Neural cell (in vitro differentiated cells): ENCODE measurements around the gene DCST1. TPM values are rescaled to one million over a fixed set of nuclear protein-coding genes. Genes with fewer than 3 reads are reported as not detected.

Source experiments
- H2AFZ ChIP-seq: fragments of 200-600, 300-800 bp; sonication (generic), shearing (Covaris generic); 2 replicates; pipeline ENCODE4 v1.6.0; 2014; ENCODE audit warnings: low read depth, mild to moderate bottlenecking, antibody characterized with exemption, low read length, moderate library complexity
- H3F3A ChIP-seq: fragments of 200-600 bp; shearing (Covaris generic); 2 replicates; pipeline ENCODE4 v1.6.1; 2016; ENCODE audit warnings: mild to moderate bottlenecking, moderate library complexity, mixed read lengths, antibody characterized with exemption, low read length; ENCODE audit not compliant: insufficient read depth, poor library complexity, severe bottlenecking
- H3K27ac ChIP-seq: fragments of 200-600, 300-800 bp; sonication (generic), shearing (Covaris generic); 2 replicates; pipeline ENCODE4 v1.5.1; 2014; ENCODE audit warnings: mild to moderate bottlenecking, low read length, moderate library complexity
- H3K27me3 ChIP-seq: fragments of 300-800, 200-600 bp; sonication (generic), shearing (Covaris generic); 2 replicates; pipeline ENCODE4 v1.6.0; 2014; ENCODE audit warnings: mild to moderate bottlenecking, low read depth, low read length, moderate library complexity; ENCODE audit not compliant: insufficient read depth
- H3K36me3 ChIP-seq: fragments of 300-800, 200-600 bp; sonication (generic), shearing (Covaris generic); 2 replicates; pipeline ENCODE4 v1.5.1; 2014; ENCODE audit warnings: mild to moderate bottlenecking, antibody characterized with exemption, low read length, moderate library complexity; ENCODE audit not compliant: insufficient read depth
- H3K4me2 ChIP-seq: fragments of 300-800, 200-600 bp; sonication (generic), shearing (Covaris generic); 2 replicates; pipeline ENCODE4 v1.6.0; 2014; ENCODE audit warnings: mild to moderate bottlenecking, low read length
- H3K4me3 ChIP-seq: fragments of 300-800, 200-600 bp; sonication (generic), shearing (Covaris generic); 2 replicates; pipeline ENCODE4 v1.5.1; 2014; ENCODE audit warnings: mild to moderate bottlenecking, low read length, moderate library complexity
- H3K79me2 ChIP-seq: fragments of 200-600 bp; shearing (Covaris generic); replicated peaks from 2 replicates; pipeline ENCODE4 v1.6.0; 2014; ENCODE audit warnings: mild to moderate bottlenecking, low read length, moderate library complexity; ENCODE audit not compliant: insufficient read depth
- H3K9ac ChIP-seq: fragments of 300-800, 200-600 bp; sonication (generic), shearing (Covaris generic); 2 replicates; pipeline ENCODE4 v1.6.1; 2016; ENCODE audit warnings: mild to moderate bottlenecking, low read length, mixed read lengths
- H3K9me2 ChIP-seq: fragments of 200-600 bp; shearing (Covaris generic); 2 replicates; pipeline ENCODE4 v1.6.1; 2016; ENCODE audit warnings: mild to moderate bottlenecking, low read length, mixed read lengths; ENCODE audit not compliant: insufficient read depth
- H3K9me3 ChIP-seq: fragments of 200-600, 300-800 bp; sonication (generic), shearing (Covaris generic); 2 replicates; pipeline ENCODE4 v1.6.1; 2016; ENCODE audit warnings: mild to moderate bottlenecking, mixed run types, low read length, moderate library complexity, mixed read lengths
- H4K20me1 ChIP-seq: fragments of 200-600 bp; shearing (Covaris generic); 2 replicates; pipeline ENCODE4 v1.6.1; 2016; ENCODE audit warnings: mild to moderate bottlenecking, mixed run types; ENCODE audit not compliant: insufficient read depth
- EP300 ChIP-seq: fragments of 450-650 bp; conservative IDR thresholded peaks from 2 replicates; pipeline ENCODE4 v1.6.1; 2014; ENCODE audit warnings: antibody characterized with exemption, mild to moderate bottlenecking, moderate library complexity; ENCODE audit not compliant: poor library complexity, severe bottlenecking
- EZH2 ChIP-seq: fragments of 200-600, 300-800 bp; shearing (Covaris generic), sonication (generic); IDR thresholded peaks from 2 replicates; pipeline ENCODE4 v1.6.1; 2014; ENCODE audit warnings: antibody characterized with exemption, low read length, borderline replicate concordance, mild to moderate bottlenecking; ENCODE audit not compliant: insufficient read depth, poor library complexity, severe bottlenecking
- MXI1 ChIP-seq: fragments of 450-650 bp; conservative IDR thresholded peaks from 2 replicates; pipeline ENCODE4 v1.6.1; 2014; ENCODE audit warnings: antibody characterized with exemption, mild to moderate bottlenecking; ENCODE audit not compliant: poor library complexity, severe bottlenecking
- POLR2AphosphoS5 ChIP-seq: IDR thresholded peaks from 2 replicates; pipeline ENCODE4 v1.6.1; 2012
- RAD21 ChIP-seq: fragments of 450-650 bp; conservative IDR thresholded peaks from 2 replicates; pipeline ENCODE4 v1.6.1; 2014; ENCODE audit warnings: antibody characterized with exemption, mild to moderate bottlenecking, moderate library complexity
- SMC3 ChIP-seq: fragments of 450-650 bp; conservative IDR thresholded peaks from 2 replicates; pipeline ENCODE4 v1.6.1; 2014; ENCODE audit warnings: antibody characterized with exemption, mild to moderate bottlenecking, moderate library complexity; ENCODE audit not compliant: poor library complexity
- TAF1 ChIP-seq: IDR thresholded peaks from 2 replicates; pipeline ENCODE4 v1.6.1; 2012; ENCODE audit warnings: low read depth
- polyA plus RNA-seq: library from polyadenylated mRNA; depleted of rRNA; stranded (reverse); fragments of >200 nt; gene quantifications from 2 replicates; pipeline ENCODE4 v1.2.3, GENCODE V29; 2014
- TF ChIP-seq, protein P1 (sequence below): fragments of 450-650 bp; IDR thresholded peaks from 2 replicates; pipeline ENCODE4 v1.5.1; 2014; ENCODE audit warnings: antibody characterized with exemption, mild to moderate bottlenecking, moderate library complexity; ENCODE audit not compliant: poor library complexity, severe bottlenecking
- TF ChIP-seq, protein P2 (sequence below): IDR thresholded peaks from 2 replicates; pipeline ENCODE4 v1.6.1; 2012; ENCODE audit warnings: borderline replicate concordance

Gene DCST1
- polyA plus RNA-seq, 1 donor from 2014 or later: not detected

DNA sequence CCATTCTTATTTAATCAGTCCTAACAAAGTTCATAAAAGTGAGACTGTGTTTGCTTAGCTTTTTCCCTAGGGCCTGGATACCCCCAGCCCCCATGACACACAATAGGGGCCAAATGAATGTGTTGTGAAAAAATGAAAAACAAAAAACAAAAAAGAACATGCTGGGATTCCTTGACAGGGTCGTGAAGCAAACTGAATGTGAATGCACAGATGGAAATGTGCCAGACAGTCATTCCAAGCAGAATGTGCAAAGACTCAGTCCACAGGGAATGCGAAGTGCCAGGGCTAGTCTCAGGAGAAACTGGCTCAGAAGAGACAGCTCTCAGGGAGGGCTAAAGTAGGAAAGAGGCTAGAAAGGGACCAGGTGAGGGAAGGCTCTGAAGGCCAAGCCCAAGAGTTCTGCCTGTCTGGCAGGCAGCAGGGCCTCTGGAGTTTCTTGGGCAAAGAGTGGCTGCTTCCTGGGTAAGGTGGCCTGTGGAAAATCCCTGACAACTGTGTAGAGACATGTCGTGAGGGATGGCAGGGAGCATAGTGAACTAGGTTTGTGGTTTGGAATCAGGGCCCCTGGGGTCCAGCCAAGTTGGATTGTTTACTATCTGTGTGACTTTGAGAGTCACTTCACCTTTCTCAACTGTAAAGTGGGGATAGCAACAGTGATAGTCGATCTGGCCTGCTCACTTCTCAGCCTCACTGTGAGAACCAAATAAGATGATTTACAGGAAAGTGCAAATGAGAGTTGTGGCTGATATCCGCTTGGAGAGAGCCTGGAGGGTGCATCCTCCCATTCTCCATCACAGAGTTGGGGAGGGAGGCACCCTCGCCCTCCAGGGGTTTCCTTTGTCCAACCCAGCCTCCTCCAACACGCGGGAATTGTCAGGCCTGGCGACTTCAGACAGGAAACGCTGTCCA lies 16.3 kb downstream of the DCST1 start:
- H3K9me2 ChIP-seq: no peaks in the 10 kb centered on the region
- H3K4me3 ChIP-seq: peak overlapping the region; percentile 73
- H2AFZ ChIP-seq: peak overlapping the region; percentile 10
- no peaks in the 10 kb centered on the region for H3F3A ChIP-seq
- no peak for TF ChIP-seq TAF1
- no peaks in the 10 kb centered on the region for H3K36me3 ChIP-seq
- H3K27ac ChIP-seq: peak overlapping the region; percentile 67
- no peaks in the 10 kb centered on the region for H3K9me3 ChIP-seq
- no peaks in the 10 kb centered on the region for H3K79me2 ChIP-seq
- peak overlapping the region; percentile 74 for H3K9ac ChIP-seq
- no peaks in the 10 kb centered on the region for H4K20me1 ChIP-seq
- H3K27me3 ChIP-seq: no peaks in the 10 kb centered on the region
- peak overlapping the region; percentile 64 for H3K4me2 ChIP-seq

DNA sequence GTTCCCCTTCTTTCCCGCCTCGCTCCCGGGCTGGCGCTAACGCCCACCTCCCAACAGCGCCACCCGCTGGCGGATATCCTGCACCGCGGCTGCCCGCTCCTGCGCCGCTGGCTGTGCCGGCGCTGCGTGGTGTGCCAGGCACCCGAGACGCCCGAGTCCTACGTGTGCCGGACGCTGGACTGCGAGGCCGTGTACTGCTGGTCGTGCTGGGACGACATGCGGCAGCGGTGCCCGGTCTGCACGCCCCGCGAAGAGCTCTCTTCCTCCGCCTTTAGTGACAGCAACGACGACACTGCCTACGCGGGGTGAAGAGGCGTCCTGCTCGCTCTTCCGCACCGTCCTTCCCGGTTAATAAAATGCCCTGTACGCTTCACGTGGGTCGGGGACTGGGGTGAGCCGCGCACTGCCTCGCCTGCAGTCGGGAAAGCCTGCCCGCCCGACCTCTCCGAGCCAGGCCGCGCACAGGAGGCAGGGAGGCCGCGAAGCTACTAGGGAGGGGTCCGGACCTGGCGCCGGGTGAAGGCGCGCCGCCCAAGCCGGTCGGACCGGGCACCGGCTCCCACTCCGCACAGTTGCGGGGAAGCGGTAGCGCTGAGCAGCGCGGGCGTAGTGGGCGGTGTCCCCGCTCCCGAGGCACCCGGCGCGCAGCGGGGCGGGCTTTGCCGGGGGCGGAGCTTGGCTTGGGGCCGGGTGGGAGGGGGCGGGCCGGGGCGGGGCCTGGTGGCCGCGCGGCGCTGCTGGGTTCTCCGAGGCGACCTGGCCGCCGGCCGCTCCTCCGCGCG lies 17.1 kb downstream of the DCST1 start, which contains the start of gene ADAM15:
Gene ADAM15 (plus strand): TSS at position 757 of the 782 bp plus-strand sequence. CDS start 71 bp downstream, outside the sequence.
- H3K9me2 ChIP-seq: no peaks in the 10 kb centered on the region
- H3K9ac ChIP-seq: peak within 1 kb of the TSS; percentile 74
- no peaks in the 10 kb centered on the region for H3K9me3 ChIP-seq
- no peaks in the 10 kb centered on the region for H3K27me3 ChIP-seq
- H3K4me2 ChIP-seq: peak within 1 kb of the TSS; percentile 95
- no peaks in the 10 kb centered on the region for H4K20me1 ChIP-seq
- H3K27ac ChIP-seq: peak within 1 kb of the TSS; percentile 67
- H2AFZ ChIP-seq: peak within 1 kb of the TSS; percentile 60
- TF ChIP-seq POLR2AphosphoS5 (peak; percentile 62), TAF1 (no peak), EZH2 (no peak), MXI1 (peak; percentile 87), SMC3 (peak; percentile 85), EP300 (peak; percentile 23), RAD21 (peak; percentile 67)
- TF ChIP-seq, protein P1, sequence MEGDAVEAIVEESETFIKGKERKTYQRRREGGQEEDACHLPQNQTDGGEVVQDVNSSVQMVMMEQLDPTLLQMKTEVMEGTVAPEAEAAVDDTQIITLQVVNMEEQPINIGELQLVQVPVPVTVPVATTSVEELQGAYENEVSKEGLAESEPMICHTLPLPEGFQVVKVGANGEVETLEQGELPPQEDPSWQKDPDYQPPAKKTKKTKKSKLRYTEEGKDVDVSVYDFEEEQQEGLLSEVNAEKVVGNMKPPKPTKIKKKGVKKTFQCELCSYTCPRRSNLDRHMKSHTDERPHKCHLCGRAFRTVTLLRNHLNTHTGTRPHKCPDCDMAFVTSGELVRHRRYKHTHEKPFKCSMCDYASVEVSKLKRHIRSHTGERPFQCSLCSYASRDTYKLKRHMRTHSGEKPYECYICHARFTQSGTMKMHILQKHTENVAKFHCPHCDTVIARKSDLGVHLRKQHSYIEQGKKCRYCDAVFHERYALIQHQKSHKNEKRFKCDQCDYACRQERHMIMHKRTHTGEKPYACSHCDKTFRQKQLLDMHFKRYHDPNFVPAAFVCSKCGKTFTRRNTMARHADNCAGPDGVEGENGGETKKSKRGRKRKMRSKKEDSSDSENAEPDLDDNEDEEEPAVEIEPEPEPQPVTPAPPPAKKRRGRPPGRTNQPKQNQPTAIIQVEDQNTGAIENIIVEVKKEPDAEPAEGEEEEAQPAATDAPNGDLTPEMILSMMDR: peak; percentile 98
- TF ChIP-seq, protein P2, sequence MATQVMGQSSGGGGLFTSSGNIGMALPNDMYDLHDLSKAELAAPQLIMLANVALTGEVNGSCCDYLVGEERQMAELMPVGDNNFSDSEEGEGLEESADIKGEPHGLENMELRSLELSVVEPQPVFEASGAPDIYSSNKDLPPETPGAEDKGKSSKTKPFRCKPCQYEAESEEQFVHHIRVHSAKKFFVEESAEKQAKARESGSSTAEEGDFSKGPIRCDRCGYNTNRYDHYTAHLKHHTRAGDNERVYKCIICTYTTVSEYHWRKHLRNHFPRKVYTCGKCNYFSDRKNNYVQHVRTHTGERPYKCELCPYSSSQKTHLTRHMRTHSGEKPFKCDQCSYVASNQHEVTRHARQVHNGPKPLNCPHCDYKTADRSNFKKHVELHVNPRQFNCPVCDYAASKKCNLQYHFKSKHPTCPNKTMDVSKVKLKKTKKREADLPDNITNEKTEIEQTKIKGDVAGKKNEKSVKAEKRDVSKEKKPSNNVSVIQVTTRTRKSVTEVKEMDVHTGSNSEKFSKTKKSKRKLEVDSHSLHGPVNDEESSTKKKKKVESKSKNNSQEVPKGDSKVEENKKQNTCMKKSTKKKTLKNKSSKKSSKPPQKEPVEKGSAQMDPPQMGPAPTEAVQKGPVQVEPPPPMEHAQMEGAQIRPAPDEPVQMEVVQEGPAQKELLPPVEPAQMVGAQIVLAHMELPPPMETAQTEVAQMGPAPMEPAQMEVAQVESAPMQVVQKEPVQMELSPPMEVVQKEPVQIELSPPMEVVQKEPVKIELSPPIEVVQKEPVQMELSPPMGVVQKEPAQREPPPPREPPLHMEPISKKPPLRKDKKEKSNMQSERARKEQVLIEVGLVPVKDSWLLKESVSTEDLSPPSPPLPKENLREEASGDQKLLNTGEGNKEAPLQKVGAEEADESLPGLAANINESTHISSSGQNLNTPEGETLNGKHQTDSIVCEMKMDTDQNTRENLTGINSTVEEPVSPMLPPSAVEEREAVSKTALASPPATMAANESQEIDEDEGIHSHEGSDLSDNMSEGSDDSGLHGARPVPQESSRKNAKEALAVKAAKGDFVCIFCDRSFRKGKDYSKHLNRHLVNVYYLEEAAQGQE: no peak
- H3K79me2 ChIP-seq: no peaks in the 10 kb centered on the region
- peak within 1 kb of the TSS; percentile 73 for H3K4me3 ChIP-seq
- H3K36me3 ChIP-seq: no peaks in the 10 kb centered on the region
- no peaks in the 10 kb centered on the region for H3F3A ChIP-seq
